Right lobe of liver (tissue), 4 donors: ENCODE results near the gene C6orf62.

Experiments used
- POLR2A ChIP-seq: fragments of 450-650 bp; IDR thresholded peaks from one replicate; pipeline ENCODE4 v1.6.1; 2017; ENCODE audit warnings: antibody characterized with exemption, mild to moderate bottlenecking
- TF ChIP-seq, protein P1 (sequence below), 4 donors: fragments of 200-600 bp in 3 of 4; fragments of 450-650 bp in 1 of 4; IDR thresholded peaks; one replicate each; pipeline versions ENCODE4 v1.5.1 to v1.8.0; 2016 to 2022; ENCODE audit warnings: antibody characterized with exemption in 4 of 4, mild to moderate bottlenecking in 2 of 4
- donor health status: DM: no; HTN: no; CAD: no.
- donor health status: DM: no; HTN: no; CAD: no.
- donor health status: DM: no; HTN: yes; CAD: no.

DNA sequence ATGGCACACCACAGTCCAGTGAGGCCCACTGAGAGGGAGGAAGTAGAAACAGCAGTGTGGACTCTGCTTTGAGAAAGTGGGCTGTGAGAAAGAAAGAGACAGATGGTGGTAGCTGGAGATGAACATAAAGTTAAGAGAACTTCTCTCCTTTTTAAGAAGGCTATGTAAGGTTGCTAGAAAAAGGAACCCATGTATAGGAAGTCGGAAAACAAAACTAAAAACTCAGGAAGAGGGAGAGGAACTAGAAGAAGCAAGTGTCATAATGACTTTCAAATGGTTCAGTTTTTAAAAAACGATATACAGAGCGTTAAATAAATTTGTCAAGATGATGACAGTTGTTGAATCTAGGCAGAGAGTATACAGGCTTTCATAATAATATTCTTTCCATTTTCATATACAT, 30.3 kb upstream of the C6orf62 start:
- TF ChIP-seq, protein P1, sequence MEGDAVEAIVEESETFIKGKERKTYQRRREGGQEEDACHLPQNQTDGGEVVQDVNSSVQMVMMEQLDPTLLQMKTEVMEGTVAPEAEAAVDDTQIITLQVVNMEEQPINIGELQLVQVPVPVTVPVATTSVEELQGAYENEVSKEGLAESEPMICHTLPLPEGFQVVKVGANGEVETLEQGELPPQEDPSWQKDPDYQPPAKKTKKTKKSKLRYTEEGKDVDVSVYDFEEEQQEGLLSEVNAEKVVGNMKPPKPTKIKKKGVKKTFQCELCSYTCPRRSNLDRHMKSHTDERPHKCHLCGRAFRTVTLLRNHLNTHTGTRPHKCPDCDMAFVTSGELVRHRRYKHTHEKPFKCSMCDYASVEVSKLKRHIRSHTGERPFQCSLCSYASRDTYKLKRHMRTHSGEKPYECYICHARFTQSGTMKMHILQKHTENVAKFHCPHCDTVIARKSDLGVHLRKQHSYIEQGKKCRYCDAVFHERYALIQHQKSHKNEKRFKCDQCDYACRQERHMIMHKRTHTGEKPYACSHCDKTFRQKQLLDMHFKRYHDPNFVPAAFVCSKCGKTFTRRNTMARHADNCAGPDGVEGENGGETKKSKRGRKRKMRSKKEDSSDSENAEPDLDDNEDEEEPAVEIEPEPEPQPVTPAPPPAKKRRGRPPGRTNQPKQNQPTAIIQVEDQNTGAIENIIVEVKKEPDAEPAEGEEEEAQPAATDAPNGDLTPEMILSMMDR (IDR thresholded peaks at IDR 0.05), result no peak
- TF ChIP-seq POLR2A, result no peak
